SU-DHL-6 (cell line): ENCODE results near the gene GPATCH8.

Source experiments
- H2AFZ ChIP-seq: fragments of 200-600 bp; sonication (generic); 2 replicates; pipeline ENCODE4 v1.6.1; 2014; ENCODE audit warnings: low read depth, mild to moderate bottlenecking, moderate library complexity, mixed read lengths, antibody characterized with exemption, low read length; ENCODE audit not compliant: severe bottlenecking
- H3F3A ChIP-seq: fragments of 200-600 bp; shearing (Covaris generic); 2 replicates; pipeline ENCODE4 v1.6.0; 2016; ENCODE audit warnings: antibody characterized with exemption, mild to moderate bottlenecking; ENCODE audit not compliant: insufficient read depth
- H3K27ac ChIP-seq: fragments of 200-600 bp; sonication (generic); 2 replicates; pipeline ENCODE4 v1.5.1; 2016; ENCODE audit warnings: low read depth, mild to moderate bottlenecking, low read length, moderate library complexity, mixed read lengths
- H3K27me3 ChIP-seq: fragments of 200-600 bp; sonication (generic), shearing (Covaris generic); 2 replicates; pipeline ENCODE4 v1.6.0; 2014; ENCODE audit warnings: mild to moderate bottlenecking, low read length
- H3K36me3 ChIP-seq: fragments of 200-600 bp; sonication (generic); 2 replicates; pipeline ENCODE4 v1.6.1; 2014; ENCODE audit warnings: mild to moderate bottlenecking, low read length, mixed read lengths
- H3K4me2 ChIP-seq: fragments of 300-600, 200-600 bp; shearing (Covaris generic), sonication (generic); 2 replicates; pipeline ENCODE4 v1.6.0; 2014; ENCODE audit warnings: low read length, low read depth, mild to moderate bottlenecking; ENCODE audit not compliant: poor library complexity, severe bottlenecking
- H3K4me3 ChIP-seq: fragments of 200-600 bp; sonication (generic); 2 replicates; pipeline ENCODE4 v1.5.1; 2014; ENCODE audit warnings: antibody characterized with exemption, low read length, mild to moderate bottlenecking, mixed read lengths; ENCODE audit not compliant: insufficient read depth, poor library complexity, severe bottlenecking
- H3K79me2 ChIP-seq: fragments of 200-600 bp; sonication (generic); 2 replicates; pipeline ENCODE4 v1.6.1; 2014; ENCODE audit warnings: mild to moderate bottlenecking, low read length, moderate library complexity; ENCODE audit not compliant: insufficient read depth
- H3K9ac ChIP-seq: fragments of 200-600 bp; sonication (generic); 2 replicates; pipeline ENCODE4 v1.7.0; 2014; ENCODE audit warnings: mild to moderate bottlenecking, low read length
- H3K9me2 ChIP-seq: fragments of 200-600 bp; sonication (generic); replicated peaks from 2 replicates; pipeline ENCODE4 v1.6.1; 2014; ENCODE audit warnings: low read length; ENCODE audit not compliant: insufficient read depth
- H3K9me3 ChIP-seq: fragments of 200-600 bp; sonication (generic); 2 replicates; pipeline ENCODE4 v1.6.1; 2014; ENCODE audit warnings: low read length, mixed read lengths; ENCODE audit not compliant: insufficient read depth
- H4K20me1 ChIP-seq: fragments of 200-600 bp; sonication (generic); 2 replicates; pipeline ENCODE4 v1.6.1; 2014; ENCODE audit warnings: low read depth, mild to moderate bottlenecking, antibody characterized with exemption, low read length, moderate library complexity, mixed read lengths
- CTCF ChIP-seq: fragments of 200-600 bp; sonication (generic); IDR thresholded peaks from one replicate; pipeline ENCODE4 v1.5.1; 2017; ENCODE audit warnings: antibody characterized with exemption, mild to moderate bottlenecking, low read length, moderate library complexity; ENCODE audit not compliant: insufficient read depth, poor library complexity, severe bottlenecking
- EZH2phosphoT487 ChIP-seq: fragments of 200-600 bp; sonication (generic), shearing (Covaris generic); conservative IDR thresholded peaks from 2 replicates; pipeline ENCODE4 v1.6.1; 2018; ENCODE audit warnings: mild to moderate bottlenecking, antibody characterized with exemption, low read length, moderate library complexity, mixed read lengths

The GPATCH8 gene

GRCh38 chr17:44386182-44386525 is 117.1 kb downstream of the GPATCH8 start:
- Histone ChIP-seq H2AFZ (no peak overlapping the region), H3K79me2 (no peaks in the 10 kb centered on the region)

GRCh38 chr17:44385287-44386181 is 117.7 kb downstream of the GPATCH8 start:
- Histone ChIP-seq H3K9ac (peak overlapping the region; percentile 22; the same call in 1 of the 2 replicates), H3K79me2 (no peaks in the 10 kb centered on the region), H3K4me2 (peak overlapping the region; percentile 56), H3K9me3 (no peaks in the 10 kb centered on the region), H3F3A (no peaks in the 10 kb centered on the region), H2AFZ (peak overlapping the region; percentile 71), H4K20me1 (no peaks in the 10 kb centered on the region), H3K4me3 (peak overlapping the region; percentile 28), H3K36me3 (no peaks in the 10 kb centered on the region), H3K27ac (no peak overlapping the region), H3K27me3 (no peaks in the 10 kb centered on the region), H3K9me2 (no peaks in the 10 kb centered on the region)
- TF ChIP-seq EZH2phosphoT487 (no peak), CTCF (no peak)

More at GRCh38 chr17:44386182-44386525, 117.1 kb downstream of the GPATCH8 start:
- H3K9ac ChIP-seq, result no peak overlapping the region
- H3F3A ChIP-seq, result no peaks in the 10 kb centered on the region
- H3K9me2 ChIP-seq, result no peaks in the 10 kb centered on the region
- H3K4me2 ChIP-seq, result no peak overlapping the region
- no peaks in the 10 kb centered on the region for H4K20me1 ChIP-seq
- no peak overlapping the region for H3K4me3 ChIP-seq
- H3K27ac ChIP-seq, result no peak overlapping the region
- no peak for TF ChIP-seq CTCF
- TF ChIP-seq EZH2phosphoT487, result no peak
- H3K36me3 ChIP-seq, result no peaks in the 10 kb centered on the region
- no peaks in the 10 kb centered on the region for H3K9me3 ChIP-seq
- H3K27me3 ChIP-seq, result no peaks in the 10 kb centered on the region

- H3F3A ChIP-seq, result no peaks in the 10 kb centered on the region
- no peaks in the 10 kb centered on the region for H3K36me3 ChIP-seq
- peak overlapping the region; percentile 28 for H3K4me3 ChIP-seq
- no peaks in the 10 kb centered on the region for H4K20me1 ChIP-seq
- peak overlapping the region; percentile 56 for H3K4me2 ChIP-seq
- peak overlapping the region; percentile 71 for H2AFZ ChIP-seq
- H3K27me3 ChIP-seq, result no peaks in the 10 kb centered on the region
- H3K79me2 ChIP-seq, result no peaks in the 10 kb centered on the region
- peak overlapping the region; percentile 22; the same call in 1 of the 2 replicates for H3K9ac ChIP-seq
- no peaks in the 10 kb centered on the region for H3K9me2 ChIP-seq
- no peak for TF ChIP-seq EZH2phosphoT487
- no peak for TF ChIP-seq CTCF
- H3K27ac ChIP-seq, result no peak overlapping the region
- no peaks in the 10 kb centered on the region for H3K9me3 ChIP-seq
Observed at GRCh38 chr17:44384823-44385286, 118.4 kb downstream of the GPATCH8 start.
